H1 (cell line): ENCODE data around the gene WDR90. TPM values are rescaled to one million over a fixed set of nuclear protein-coding genes. Genes with fewer than 3 reads are reported as not detected.

Source experiments
- ASH2L ChIP-seq: fragments of 200-600, 300-600 bp; sonication (generic); IDR thresholded peaks from one replicate; pipeline ENCODE4 v1.7.1; 2017; ENCODE audit warnings: low read length
- BACH1 ChIP-seq: IDR thresholded peaks from 2 replicates; pipeline ENCODE4 v1.6.1; 2012; ENCODE audit warnings: low read length, improper control_type of control experiment
- CEBPB ChIP-seq: IDR thresholded peaks from 2 replicates; pipeline ENCODE4 v1.6.1; 2012; ENCODE audit warnings: low read depth, low read length
- FOSL1 ChIP-seq: IDR thresholded peaks from 2 replicates; pipeline ENCODE4 v1.6.1; 2011; ENCODE audit warnings: mild to moderate bottlenecking, low read depth, low read length, moderate library complexity; ENCODE audit not compliant: insufficient read depth
- JUND ChIP-seq: IDR thresholded peaks from 2 replicates; pipeline ENCODE4 v1.6.1; 2011; ENCODE audit warnings: mild to moderate bottlenecking, improper control_type of control experiment, low read length
- POLR2A ChIP-seq, 2 experiments: IDR thresholded peaks; 1 replicate in 1 of 2; 2 replicates in 1 of 2; pipeline ENCODE4 v1.6.1; 2011; ENCODE audit warnings: low read depth in 2 of 2, low read length in 2 of 2, mild to moderate bottlenecking in 2 of 2; ENCODE audit errors: control extremely low read depth in 1 of 2
- SIRT6 ChIP-seq: IDR thresholded peaks from one replicate; pipeline ENCODE4 v1.7.1; 2012; ENCODE audit warnings: low read length, inconsistent platforms
- SP4 ChIP-seq: IDR thresholded peaks from 2 replicates; pipeline ENCODE4 v1.6.1; 2012; ENCODE audit warnings: low read length, inconsistent platforms
- polyA plus RNA-seq, 7 experiments: library from polyadenylated mRNA; depleted of rRNA in 3 of 7; stranded (reverse) in 5 of 7; unstranded in 2 of 7; fragments of >200 nt in 5 of 7; fragments of 200-250 nt in 2 of 7; gene quantifications; 1 replicate in 5 of 7; 2 replicates in 1 of 7; 4 replicates in 1 of 7; pipeline versions ENCODE4 v1.2.1 to v1.2.3, GENCODE V29; 2011 to 2013; ENCODE audit warnings: missing spikeins in 2 of 7, mixed read lengths in 2 of 7
- total RNA-seq: library from RNA; stranded (reverse); fragmentation: NEBNext Ultra II Directional; extraction: Animal tissue kit (Norgen Biotek cat#: 25700); gene quantifications from 2 replicates; pipeline ENCODE4 v1.2.1, GENCODE V29; 2021

WDR90 gene
- total and polyA plus RNA-seq, 2 of the 8 experiments (the other 6 are each of a cell fraction or from before 2014, with no cell fraction given), result 24.0 to 47.2 TPM

DNA sequence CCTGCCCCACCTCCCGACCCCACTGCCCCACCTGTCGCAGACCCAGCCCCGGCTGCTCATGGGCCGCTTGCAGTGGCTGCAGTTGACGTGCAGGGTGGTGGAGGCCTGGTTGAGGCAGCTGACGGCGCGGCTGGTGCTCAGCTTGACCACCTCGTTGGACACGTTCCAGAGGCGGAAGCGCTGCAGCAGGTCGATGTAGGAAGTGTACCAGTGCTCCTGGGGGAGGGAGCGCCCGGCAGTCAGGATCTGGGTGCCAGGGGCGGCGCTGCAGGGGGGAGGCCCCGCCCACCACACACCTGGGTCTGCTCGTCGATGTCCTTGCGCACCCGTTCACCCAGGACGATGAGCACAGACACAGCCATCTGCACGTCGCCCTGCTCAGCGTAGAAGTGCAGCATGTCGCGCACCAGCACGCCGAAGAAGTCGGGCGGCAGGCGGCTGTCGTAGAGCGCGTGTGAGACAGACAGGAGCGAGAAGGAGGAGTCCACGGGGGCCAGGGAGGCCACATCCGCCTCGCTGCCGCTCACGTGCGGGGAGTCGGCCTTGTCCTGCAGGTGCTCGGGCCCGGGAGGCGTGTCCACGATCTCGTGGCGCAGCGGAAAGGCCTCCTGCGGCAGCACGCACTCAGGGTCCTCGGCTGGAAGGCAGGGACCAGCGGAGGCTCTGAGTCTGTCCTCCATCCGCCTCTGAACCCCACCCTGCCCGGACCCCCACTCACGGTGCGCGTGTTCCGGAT, 36.0 kb downstream of the WDR90 start (continued):
- TF ChIP-seq FOSL1 (no peak), CEBPB (no peak), POLR2A (IDR thresholded peaks at IDR 0.05; ENCODE audit: control extremely low read depth in 1 of 2, low read depth in 2 of 2, low read length in 2 of 2) (no peak), JUND (no peak), SP4 (no peak), ASH2L (no peak), BACH1 (no peak), SIRT6 (no peak)
